Lower lobe of right lung (tissue), 2 donors: ENCODE measurements around the gene LYRM2. TPM values are rescaled to one million over a fixed set of nuclear protein-coding genes. Genes with fewer than 3 reads are reported as not detected.

Experiments used
- ATAC-seq, 2 donors: fragments of 200-7000 bp; cut with Tn5 transposase; one replicate each; pipeline ENCODE4 v1.9.1; 2020 to 2022; ENCODE audit warnings: mild to moderate bottlenecking in 2 of 2, moderate library complexity in 2 of 2
- DNase-seq: peaks from one replicate; pipeline ENCODE4 v3.0.0-alpha.2; 2020
- H3K27ac ChIP-seq: fragments of 200-600 bp; one replicate; pipeline ENCODE4 v1.8.0; 2022
- H3K27me3 ChIP-seq: fragments of 200-600 bp; one replicate; pipeline ENCODE4 v1.8.0; 2022; ENCODE audit warnings: low read depth
- H3K36me3 ChIP-seq: fragments of 200-600 bp; one replicate; pipeline ENCODE4 v1.8.0; 2022; ENCODE audit warnings: mild to moderate bottlenecking
- H3K4me1 ChIP-seq: fragments of 200-600 bp; one replicate; pipeline ENCODE4 v1.8.0; 2022
- H3K4me3 ChIP-seq: fragments of 200-600 bp; one replicate; pipeline ENCODE4 v1.8.0; 2022; ENCODE audit warnings: mild to moderate bottlenecking
- H3K9me3 ChIP-seq: fragments of 200-600 bp; one replicate; pipeline ENCODE4 v1.8.0; 2022
- intact Hi-C: fragments of 100-400 bp; cut with DNase I; formaldehyde crosslinking; loops from one replicate; pipeline ENCODE4 v1.11.0; 2022
- total RNA-seq: library from RNA; stranded (reverse); fragmentation: NEBNext Ultra II Directional; extraction: Animal tissue kit (Norgen Biotek cat#: 25700); gene quantifications from one replicate; pipeline ENCODE4 v1.2.1, GENCODE V29; 2021
- TF ChIP-seq, protein P1 (sequence below): fragments of 200-600 bp; IDR thresholded peaks from one replicate; pipeline ENCODE4 v1.8.0; 2022; ENCODE audit warnings: antibody characterized with exemption, mild to moderate bottlenecking
- donor health status: DM: no; HTN: yes; CAD: no; lungs with severe emphysema.

LYRM2 gene
- total RNA-seq, 1 donor from 2014 or later = 35.5 TPM

DNA sequence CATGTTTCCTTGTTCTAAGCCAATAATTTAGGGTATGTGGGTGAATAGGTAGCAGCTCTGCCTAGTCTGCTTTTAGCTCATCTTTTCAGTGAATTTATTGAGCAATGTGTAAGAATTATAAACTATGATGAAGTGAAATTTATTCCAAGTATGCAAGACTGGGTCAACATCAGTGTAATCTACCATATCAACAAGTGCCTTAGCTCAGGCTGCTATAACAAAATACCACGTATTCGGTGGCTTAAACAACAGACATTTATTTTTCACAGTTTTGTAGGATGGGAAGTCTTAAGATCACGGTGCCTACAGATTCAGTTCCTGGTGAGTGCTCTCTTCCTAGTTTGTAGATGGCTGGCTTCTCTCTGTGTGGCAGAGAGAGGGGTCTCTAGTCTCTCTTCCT lies 54.0 kb downstream of the LYRM2 start:
- H3K27ac ChIP-seq = no peak overlapping the region
- intact Hi-C loops = no loop called here
- no peak overlapping the region for H3K4me3 ChIP-seq

DNA sequence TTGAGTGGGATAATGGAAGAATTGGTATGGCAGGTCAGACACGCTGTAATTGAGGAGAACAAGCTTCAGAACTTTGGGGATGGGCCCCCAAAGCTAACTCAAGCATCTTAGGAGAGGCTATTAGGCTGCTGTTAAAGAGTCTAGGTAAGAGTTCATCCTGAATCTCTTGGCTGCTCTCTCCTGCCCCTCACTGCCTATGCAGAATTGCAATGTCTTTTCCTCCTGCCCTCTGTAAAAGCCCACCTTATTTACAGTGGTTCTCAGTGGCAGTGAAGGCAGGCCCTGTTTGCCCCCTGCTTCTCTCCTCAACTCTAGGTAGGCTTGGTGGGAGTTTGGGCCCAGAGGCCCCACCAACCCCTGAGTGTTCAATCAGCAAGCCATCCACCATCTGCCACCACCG lies 55.0 kb downstream of the LYRM2 start:
- intact Hi-C loops = no loop called here
- no peak for DNase-seq
- H3K9me3 ChIP-seq = no peaks in the 10 kb centered on the region

More for the DNA sequence above, 54.0 kb downstream of the LYRM2 start:
- Histone ChIP-seq H3K4me1 (no peaks in the 10 kb centered on the region), H3K36me3 (no peaks in the 10 kb centered on the region), H3K9me3 (no peaks in the 10 kb centered on the region), H3K27me3 (no peaks in the 10 kb centered on the region)
- no peak for ATAC-seq
- DNase-seq = no peak
- TF ChIP-seq, protein P1, sequence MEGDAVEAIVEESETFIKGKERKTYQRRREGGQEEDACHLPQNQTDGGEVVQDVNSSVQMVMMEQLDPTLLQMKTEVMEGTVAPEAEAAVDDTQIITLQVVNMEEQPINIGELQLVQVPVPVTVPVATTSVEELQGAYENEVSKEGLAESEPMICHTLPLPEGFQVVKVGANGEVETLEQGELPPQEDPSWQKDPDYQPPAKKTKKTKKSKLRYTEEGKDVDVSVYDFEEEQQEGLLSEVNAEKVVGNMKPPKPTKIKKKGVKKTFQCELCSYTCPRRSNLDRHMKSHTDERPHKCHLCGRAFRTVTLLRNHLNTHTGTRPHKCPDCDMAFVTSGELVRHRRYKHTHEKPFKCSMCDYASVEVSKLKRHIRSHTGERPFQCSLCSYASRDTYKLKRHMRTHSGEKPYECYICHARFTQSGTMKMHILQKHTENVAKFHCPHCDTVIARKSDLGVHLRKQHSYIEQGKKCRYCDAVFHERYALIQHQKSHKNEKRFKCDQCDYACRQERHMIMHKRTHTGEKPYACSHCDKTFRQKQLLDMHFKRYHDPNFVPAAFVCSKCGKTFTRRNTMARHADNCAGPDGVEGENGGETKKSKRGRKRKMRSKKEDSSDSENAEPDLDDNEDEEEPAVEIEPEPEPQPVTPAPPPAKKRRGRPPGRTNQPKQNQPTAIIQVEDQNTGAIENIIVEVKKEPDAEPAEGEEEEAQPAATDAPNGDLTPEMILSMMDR = no peak

DNA sequence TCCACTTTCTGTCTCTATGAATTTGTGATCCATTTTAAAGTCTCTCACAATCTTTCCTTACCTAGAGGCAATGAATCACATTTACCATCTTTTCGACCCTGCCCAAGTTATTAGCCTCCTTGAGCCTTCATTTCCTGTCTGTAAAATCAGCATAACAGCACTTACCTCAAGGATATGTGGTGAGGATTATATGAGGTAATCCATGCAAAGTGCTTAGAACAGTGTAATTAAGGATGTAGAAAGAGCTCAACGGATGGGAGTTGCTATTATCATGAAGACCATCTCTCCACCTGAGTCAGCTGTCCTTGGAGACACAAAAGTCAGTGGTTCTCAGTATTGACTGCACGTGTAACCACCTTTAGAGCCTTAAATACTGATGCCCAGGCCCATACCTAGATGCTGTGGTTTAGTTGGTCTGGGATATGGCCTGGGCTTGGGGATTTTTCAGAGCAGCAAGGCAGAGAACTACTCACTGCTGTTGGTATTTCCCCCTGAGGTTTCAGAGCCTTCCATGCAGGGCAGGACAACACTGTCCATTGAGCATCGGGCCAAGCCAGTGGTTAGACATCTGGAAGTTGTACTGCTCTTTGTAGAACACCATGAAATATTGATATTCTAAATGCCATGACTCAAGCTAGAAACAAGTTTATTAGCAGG lies 55.8 kb downstream of the LYRM2 start:
- no peaks in the 10 kb centered on the region for H3K4me1 ChIP-seq
- H3K4me3 ChIP-seq = no peak overlapping the region
- ATAC-seq (no peak), DNase-seq (no peak)
- no peak overlapping the region for H3K27ac ChIP-seq
- intact Hi-C loops = no loop called here
- TF ChIP-seq, protein P1 = no peak
- no peaks in the 10 kb centered on the region for H3K27me3 ChIP-seq
- no peaks in the 10 kb centered on the region for H3K36me3 ChIP-seq
- no peaks in the 10 kb centered on the region for H3K9me3 ChIP-seq

More for the DNA sequence above, 55.0 kb downstream of the LYRM2 start:
- Histone ChIP-seq H3K27me3 (no peaks in the 10 kb centered on the region), H3K27ac (no peak overlapping the region), H3K36me3 (no peaks in the 10 kb centered on the region), H3K4me3 (no peak overlapping the region), H3K4me1 (no peaks in the 10 kb centered on the region)
- TF ChIP-seq, protein P1 = no peak
- ATAC-seq = no peak

DNA sequence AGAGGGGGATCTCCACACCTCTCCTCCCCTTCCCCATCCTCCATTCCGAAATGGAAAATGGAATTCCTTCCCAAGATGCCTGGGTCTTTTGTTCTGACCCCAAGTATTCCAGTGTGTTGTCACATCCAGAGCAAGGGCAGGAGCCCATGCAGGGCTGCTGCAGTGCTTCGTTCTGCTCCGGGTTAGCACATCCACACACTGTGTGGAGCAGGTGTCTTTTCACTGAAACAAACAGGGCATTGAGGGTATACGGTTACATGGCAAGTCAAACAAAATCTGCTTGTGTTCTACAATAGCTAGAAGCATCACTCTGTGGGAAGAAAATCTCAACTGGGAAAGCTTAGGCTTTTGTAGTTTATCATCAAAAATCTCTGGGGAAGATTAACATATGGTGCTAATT lies 56.9 kb downstream of the LYRM2 start:
- TF ChIP-seq, protein P1 = no peak
- Histone ChIP-seq H3K27me3 (no peaks in the 10 kb centered on the region), H3K4me3 (no peak overlapping the region), H3K9me3 (no peaks in the 10 kb centered on the region), H3K4me1 (no peaks in the 10 kb centered on the region), H3K27ac (no peak overlapping the region), H3K36me3 (no peaks in the 10 kb centered on the region)
- intact Hi-C loops = no loop called here
- ATAC-seq (no peak), DNase-seq (no peak)

DNA sequence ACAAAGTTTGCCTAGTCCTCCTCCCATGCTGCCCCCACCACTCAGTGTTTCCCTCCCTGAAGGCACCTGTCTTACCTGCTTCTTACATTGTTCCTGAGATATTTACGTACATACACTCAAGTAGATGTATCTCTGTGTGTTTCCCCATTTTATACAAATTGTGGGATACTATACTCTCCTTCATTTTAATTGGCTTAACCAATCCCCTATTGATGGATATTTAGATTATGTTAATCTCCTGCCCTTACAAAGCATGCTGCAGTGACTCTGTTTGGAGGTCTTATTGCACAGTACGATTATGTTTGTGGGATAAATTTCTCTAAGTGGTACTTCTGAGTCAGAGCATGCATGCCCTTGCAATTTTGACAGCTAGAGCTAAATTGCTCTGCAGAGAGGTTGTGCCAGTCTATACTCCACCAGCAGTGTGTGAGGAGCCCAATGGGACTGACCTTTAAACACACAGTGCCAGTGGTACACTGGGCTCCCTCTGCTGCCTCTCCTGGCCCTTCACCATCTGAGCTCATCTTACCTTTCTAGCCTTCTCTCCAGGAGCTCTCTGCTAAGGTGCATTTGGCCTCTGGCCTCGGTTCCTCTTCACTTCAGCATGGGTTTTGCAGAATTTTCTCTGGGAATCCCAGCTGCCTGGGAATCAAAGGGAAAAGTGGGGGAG lies 57.4 kb downstream of the LYRM2 start:
- DNase-seq (no peak), ATAC-seq (no peak)
- TF ChIP-seq, protein P1 = no peak
- intact Hi-C loops = no loop called here
- Histone ChIP-seq H3K4me1 (no peaks in the 10 kb centered on the region), H3K27ac (no peak overlapping the region), H3K4me3 (no peak overlapping the region), H3K27me3 (no peaks in the 10 kb centered on the region), H3K36me3 (no peaks in the 10 kb centered on the region), H3K9me3 (no peaks in the 10 kb centered on the region)
